KBM-7 (cell line): ENCODE data around the gene HOXC6.
"Not testable (repeated sequence)": the region's sequence is repeated elsewhere in the genome, so short reads cannot be mapped to it uniquely, and the experiment has no call there.

ENCODE experiments used
- DNase-seq: peaks from one replicate; pipeline ENCODE4 v3.0.0-alpha.2; 2015
- in situ Hi-C: fragments of 300-500 bp; cut with MboI; formaldehyde crosslinking; loops from 2 replicates; pipeline ENCODE4 v1.14.3; 2020; ENCODE audit warnings: low sequenced_read_pairs, low pct_unique_long_range_greater_than_20kb, mixed read lengths

HOXC6 gene

DNA sequence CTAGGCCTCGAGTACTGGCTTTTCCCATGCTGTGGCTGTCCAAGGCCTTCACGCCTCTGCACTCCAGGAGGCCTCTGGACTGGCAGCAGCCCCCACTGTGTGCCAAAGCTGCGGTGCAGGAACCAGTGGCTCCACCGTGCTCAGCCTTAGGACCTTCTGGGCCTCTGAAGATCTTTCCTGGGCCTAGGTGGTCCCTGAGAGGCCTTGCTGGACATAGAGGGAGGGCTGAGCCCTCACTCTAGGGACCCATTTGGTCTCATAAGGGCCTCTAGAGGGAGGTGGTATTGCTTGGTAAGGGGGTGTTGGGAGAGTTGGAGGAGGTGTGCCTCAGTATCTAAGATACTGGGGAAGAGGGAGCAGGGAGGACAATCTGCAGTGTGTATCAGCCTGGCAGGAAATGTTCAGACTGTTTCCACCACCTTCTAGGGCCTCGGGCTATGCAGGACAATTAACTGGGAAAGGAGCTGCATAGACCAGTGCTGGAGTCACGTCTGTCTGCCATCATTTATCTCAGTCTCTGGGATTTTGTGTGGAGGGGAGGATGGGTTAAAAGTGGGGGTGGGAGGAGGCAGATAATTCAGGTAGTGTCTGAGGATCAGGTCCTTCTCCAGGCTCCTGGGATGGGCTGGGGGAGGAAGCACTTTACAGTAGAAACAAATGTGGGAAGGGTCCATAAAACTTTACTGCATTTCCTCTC, 7.5 kb downstream of the HOXC6 start:
- DNase-seq: no peak
- in situ Hi-C loops: no loop called here

DNA sequence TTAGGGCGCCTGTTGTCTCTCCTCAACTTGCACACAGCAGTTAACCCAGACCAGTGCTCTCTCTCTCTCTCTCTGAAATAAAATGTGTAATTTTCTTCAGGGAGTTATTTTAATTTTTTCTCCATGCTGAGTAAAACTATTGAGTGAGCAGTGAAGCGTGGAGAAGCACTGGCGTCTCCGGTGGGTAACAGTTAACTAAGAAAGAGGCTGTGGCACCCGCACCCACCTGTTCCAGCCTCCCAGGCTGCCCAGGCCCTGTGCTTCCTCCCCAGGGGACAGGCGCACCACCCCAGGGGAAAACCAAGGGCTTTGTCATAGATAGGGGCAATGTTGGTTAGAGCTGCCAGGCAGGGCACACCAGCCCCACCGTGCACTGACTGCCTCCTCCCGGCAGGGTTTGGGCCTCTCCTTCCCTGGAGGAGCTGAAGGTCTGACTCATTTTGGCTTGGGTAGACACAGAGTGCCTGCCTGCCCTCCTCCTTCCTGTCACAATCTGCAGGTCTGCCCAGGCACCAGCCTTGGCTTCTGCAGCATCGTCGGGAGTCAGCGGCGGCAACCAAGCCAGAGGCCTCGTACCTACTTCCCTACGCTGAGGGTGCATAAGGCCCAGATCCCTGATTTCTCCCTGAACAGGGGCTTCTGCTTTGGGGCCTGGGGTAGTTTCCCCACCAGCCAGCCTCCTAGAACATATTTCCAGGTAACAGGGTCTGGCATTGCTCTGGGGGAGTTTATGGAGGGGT, 8.6 kb downstream of the HOXC6 start:
- in situ Hi-C loops: no loop called here
- DNase-seq: no peak

DNA sequence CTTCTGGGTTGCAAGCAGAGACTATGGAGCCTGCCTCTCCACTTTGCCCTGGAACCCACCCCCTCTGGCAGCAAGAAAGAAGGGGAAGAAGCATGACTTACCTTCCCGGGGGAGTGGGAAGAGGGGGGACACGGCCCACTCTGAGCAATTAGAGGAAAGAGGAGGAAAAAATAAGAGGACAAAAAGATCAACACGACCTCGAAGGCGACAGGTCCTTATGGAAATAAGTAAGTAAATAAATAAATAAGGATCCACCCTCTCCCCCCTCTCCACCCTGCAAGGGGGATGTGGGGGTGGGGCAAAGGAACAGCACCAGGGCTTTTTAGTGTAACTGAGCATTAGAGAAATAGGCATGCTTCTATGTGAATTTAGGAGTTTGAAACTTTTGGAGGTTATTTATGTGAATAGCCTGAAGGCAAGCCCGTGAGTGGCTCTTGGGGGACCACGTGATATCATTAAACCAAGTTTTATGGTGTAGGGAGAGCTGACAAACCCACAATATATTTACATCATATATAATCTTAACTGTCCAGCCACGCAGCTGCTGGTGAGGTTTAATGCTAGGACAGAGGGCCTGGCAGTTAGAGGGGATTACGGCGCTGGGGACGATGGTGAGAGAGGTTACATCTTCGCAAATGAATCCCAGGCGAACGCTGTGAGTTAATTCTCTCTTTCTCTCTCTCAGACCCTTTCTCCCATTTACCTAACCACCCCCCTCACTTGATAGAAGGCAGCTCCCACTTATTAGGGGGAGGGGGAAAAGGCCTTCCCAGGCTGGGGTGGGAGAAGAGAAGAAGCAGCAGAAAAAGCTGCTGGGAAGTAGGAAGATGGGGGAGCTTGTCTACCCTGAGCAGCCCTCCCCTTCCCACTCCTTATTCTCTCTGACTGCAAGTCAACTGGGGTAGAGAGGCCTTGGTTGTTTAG, 9.4 kb downstream of the HOXC6 start:
- no peak for DNase-seq
- in situ Hi-C loops: no loop called here

DNA sequence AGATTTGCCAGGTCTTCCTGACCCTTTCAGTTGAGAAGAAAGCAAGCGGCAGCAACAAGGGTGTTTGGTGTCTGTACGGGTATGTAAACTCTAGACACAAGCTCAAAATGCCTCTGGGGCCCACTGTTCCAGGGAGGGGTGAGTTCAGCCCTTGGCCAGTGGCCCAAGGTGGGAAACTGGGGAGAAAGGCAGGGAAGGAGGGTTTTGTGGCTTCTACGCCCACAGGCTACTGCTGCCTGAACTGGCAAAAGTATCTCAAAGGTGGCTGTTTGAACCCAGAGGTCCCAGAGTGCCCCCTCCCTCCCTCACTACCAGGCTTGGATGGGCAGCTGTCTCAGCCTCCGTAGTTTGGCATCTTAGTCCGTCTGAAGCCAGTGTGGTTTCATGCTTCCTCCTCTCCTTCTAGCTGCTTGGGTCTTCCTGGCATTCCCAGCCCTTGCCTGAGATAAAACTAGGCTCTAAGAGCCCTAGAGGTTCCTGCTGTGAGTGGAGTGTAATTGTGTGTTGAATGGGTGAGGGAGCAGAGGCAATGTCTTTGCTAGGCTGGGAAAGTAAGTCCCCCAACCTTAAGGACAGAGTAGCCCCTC, 10.1 kb downstream of the HOXC6 start:
- in situ Hi-C loops: no loop called here
- no peak for DNase-seq

DNA sequence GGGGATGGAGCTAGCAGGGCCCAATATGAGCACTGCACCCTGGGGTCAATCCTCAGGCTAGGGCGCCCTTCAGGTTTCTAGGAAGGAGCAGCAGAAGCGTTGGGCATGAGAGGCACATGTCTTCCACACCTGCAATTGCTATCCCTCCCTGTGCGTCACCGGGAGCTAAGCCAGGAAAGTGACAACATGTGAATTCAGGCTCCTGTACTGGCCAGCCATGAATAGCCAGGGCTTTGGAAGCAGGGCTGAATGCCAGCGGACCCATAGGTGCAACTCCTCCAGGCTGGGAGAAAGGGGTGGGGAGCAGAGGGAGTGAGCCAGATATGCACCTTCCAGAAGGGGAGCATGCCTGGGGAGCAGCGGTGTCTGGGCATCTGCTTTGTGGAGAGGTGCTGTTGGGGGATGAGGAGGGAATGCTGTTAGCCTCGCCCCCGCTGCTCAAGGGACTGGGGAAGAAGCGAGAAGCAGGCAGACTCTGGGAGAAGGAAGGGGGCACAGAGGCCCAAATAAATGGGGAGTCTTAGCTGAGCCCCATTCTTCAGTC, 10.7 kb downstream of the HOXC6 start:
- no peak for DNase-seq
- in situ Hi-C loops: no loop called here

DNA sequence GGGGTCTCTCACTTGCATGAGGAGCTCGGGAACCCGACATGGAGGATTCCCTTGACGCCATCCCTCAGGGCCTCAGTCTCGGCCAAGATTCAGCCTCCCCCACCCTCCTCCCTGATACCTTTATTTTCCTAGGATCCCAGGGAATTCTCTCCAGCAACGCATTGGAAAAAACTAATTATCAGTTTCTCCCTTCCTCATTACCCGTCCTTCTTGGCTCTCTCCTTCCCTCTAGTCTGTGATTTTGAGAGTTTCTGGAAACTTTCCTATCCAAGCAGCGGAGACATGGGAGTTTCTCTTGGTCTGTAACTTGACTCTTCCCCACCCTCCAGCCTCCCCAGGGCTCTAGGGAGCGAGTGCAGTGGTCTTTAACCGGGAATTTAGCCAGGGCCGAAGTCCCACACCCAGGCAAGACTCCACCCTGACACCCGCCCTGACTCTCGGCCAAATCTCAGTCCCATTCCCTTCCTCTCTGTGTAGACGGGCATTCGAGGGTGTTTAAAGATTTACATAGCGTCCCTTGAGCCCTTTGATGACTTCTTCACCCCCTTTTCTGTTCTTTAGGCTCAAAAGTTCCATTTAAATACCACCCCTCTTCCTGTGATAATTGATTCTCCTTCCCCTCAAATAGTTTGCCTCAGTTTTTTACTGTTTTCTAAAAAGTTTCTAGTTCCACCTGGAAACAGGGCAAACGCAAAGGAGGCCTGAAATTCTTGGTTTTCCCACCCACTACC, 11.3 kb downstream of the HOXC6 start:
- DNase-seq: no peak
- in situ Hi-C loops: no loop called here

DNA sequence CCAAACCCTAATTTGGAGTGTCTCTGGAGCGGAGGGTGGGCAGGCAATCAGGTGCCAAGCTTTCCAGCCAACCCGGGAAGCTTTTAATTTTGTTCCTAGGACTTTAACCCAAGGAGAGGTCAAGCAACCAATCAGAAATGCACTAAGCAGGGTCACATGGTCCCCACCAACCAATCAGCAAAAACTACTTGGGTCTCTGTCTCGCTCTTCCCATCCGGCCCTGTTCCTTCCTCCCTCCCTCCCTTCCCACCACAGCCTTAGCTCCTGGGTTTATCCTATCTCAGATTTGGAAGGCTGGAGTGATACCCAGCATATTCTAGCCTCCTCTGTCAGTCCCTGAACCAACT, 11.9 kb downstream of the HOXC6 start:
- DNase-seq: no peak
- in situ Hi-C loops: no loop called here

DNA sequence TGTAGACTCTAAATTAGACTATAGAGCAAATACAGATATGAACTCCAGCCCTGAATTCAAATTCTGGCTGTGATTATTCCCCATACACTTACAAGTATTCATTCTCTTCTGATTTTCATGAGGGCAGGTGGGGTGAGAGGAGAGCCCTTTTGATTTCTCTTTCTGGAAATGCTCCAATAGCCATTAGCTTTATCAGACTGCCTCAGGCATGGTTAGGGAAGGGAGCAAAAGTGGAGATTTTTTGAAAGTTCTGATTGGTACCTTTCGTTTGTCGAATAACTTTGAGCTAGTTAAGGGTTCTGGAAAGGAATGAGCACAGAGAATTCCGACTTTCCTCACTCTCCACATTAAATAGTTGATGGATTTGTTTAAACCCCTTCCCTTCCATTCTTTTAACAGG, 12.4 kb downstream of the HOXC6 start:
- DNase-seq: no peak
- in situ Hi-C loops: no loop called here

DNA sequence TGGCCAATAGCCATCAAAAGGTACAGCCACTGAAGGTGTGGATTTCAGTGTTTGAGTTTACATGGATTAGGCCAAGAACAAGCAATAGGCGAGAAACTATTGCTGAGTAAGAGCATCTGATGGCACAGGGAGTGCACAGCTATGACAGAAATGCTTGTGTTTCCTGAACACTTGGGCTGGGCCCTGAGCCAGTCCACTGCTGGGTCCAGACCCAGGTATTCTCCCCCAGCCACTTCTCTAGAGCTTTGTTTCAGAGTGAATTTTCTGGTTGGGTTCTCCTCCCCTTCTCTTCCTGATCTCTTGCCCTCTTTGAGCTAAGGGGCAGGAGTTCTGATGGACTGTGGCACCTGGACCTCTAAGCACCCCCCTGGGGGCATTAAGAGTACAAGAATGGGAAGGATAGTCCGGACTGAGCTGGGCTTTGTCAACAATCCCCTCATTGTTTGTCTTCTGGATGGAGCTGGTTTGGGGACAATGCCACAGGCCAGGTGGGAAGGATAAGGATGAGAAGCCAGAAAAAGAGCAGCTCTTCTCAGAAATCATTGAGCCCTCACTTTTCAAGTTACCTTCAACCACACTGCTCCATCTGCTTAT, 13.0 kb downstream of the HOXC6 start:
- DNase-seq: no peak

DNA sequence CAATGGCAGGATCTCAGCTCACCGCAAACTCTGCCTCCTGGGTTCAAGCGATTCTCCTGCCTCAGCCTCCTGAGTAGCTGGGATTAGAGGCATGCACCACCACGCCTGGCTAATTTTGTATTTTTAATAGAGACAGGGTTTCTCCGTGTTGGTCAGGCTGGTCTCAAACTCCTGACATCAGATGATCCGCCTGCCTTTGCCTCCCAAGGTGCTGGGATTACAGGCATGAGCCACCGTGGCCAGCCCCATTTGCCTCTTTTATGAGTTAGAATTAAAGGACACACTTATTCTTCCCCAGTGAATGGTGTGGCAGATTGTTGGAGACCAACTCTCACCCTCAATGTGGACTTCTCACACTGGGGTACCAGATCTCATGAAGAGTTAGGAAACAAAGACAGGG, 13.8 kb downstream of the HOXC6 start:
- DNase-seq, in situ Hi-C loops: not testable (repeated sequence)

More for the DNA sequence above, 13.0 kb downstream of the HOXC6 start:
- in situ Hi-C loops: no loop called here

DNA sequence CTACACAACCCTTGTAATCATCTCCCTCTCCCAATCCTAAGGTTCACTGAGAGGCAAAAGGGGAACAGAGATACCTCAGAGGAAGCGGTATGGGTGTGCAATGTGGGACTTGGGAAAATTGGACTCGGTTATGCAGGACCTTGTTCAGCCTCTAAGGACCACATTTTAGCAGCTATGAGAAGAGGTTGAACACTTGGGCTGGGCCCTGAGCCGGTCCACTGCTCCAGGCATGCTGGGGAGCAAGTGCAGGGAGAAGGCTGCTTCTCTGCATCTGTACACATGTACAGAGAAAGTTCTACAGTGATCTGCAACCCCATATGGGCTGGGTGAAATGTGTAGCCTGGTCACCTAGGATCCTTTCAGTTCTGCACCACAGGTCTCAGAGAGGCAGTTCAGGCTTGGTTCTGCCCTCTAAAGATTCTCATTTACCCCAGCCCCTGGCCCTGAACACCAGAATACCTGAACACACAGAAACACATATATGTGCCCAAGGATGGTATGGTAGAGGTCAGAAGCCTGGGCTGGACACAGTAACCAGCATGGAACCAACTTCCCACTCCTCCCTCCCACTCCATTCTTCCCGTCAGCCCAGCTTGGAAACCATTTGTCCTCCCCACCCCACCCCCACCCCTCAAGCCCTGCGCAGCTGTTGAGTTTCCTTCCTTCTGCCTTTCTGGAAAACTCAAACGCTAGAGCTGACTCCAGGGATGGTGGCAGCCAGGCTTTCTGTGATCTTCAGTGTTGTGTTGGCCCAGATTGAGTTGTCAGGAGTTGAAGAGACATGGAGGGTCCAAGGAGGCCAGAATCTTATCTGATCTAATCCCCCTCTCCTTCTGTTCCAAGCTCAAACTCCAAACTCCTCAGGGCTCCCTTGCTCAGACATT, 15.0 kb downstream of the HOXC6 start:
- in situ Hi-C loops: no loop called here

DNA sequence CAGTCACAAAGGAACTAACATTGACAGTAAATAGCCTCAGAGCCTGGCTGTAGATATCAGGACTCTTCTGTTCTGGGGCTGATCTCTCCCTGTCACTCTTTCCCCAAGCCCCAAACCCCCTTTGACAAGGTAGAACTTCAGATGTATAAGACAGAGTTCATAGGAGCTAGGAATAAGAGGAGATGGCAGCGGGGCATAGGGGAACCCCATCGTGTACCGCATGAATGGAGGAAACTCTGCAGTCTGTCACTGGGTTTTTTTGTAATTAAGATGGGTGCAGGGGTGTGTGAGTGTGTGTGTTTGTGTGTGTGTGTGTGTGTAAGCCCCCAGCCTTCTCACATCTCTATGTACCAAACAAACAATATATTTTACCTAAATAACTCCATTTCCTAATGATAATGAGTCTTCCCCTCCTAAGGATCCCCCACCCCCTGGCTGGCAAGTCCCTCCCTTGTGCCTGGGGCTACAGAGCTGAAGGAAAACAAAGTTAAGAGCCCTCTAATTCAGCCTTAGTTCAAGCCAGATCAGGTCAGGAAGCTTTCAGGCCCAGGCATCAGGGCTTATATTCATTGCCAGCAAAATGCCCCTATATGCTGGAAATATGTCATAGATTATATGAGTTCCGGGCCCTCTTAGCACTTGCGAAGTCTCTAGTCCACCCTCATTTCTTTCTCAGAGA, 16.3 kb downstream of the HOXC6 start:
- in situ Hi-C loops: no loop called here

More for the DNA sequence above, 15.0 kb downstream of the HOXC6 start:
- no peak for DNase-seq

DNA sequence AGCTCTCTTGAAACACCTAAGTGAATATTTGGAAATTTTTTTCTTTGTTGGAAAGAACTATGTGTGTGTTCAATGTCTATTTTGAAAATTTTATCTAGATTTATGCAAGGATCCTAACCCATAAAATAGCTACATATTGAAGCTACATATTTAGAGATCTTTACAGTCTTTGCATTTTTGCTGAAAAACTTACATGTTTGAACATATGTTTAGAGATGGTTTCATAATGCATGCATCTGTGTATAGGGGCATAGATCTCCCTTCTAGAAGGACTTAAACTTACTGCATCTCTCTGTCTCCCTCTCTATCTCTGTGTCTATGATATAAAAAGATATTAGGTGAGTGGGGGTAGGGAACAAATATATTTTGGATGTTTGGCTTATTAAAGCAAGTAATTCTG, 17.2 kb downstream of the HOXC6 start:
- in situ Hi-C loops: no loop called here
- DNase-seq: no peak

More for the DNA sequence above, 16.3 kb downstream of the HOXC6 start:
- no peak for DNase-seq

DNA sequence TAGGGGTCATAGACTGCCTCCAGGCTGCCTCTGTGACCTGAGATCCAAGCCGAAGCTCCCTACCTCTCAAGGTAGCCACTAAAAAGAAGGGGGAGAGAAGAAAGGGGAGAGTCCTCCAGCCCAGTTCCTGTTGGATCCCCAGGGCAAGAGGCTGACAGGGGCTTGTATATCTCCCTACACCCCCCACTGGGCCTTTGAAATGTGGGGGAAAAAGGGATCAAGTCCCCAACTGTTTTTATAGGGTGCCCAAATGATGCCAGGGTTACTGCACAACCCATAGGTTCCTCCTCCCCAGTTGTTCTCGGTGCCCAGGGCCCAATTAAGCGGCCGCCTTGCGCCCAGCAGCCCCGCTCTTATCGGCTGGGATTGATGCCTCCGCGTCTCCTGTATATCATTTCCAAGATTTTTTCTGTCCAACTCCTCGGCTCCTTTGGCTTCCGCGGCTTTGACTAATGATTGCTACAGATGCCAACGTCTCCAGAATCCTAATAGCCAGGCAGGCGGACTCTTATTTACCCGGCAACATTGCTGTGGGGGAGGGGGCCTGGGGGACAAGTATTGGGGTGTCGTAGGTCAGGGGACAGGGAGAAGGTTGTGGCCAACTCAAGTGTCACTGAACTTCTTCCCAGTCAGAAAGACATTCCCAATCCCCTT, 17.8 kb downstream of the HOXC6 start:
- in situ Hi-C loops: no loop called here
- no peak for DNase-seq

DNA sequence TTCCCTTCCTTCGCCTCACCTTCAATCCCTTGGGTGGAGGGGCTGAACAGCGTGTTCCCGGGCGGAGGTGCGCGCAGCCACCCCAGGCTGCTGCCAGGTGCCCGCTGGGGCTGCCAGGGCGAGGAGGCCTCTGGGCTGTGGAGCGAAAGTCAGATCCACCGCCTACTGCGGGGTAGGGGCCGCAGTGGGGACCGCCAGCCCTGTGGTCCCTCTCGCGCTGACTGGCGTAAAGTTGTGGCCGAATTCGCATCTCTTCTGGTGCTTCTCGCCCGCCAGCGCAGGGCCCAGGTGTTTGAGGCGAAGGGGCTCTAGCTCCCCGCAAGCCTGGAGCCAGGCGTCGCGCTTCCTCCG, 18.5 kb downstream of the HOXC6 start:
- in situ Hi-C loops: no loop called here
- no peak for DNase-seq

DNA sequence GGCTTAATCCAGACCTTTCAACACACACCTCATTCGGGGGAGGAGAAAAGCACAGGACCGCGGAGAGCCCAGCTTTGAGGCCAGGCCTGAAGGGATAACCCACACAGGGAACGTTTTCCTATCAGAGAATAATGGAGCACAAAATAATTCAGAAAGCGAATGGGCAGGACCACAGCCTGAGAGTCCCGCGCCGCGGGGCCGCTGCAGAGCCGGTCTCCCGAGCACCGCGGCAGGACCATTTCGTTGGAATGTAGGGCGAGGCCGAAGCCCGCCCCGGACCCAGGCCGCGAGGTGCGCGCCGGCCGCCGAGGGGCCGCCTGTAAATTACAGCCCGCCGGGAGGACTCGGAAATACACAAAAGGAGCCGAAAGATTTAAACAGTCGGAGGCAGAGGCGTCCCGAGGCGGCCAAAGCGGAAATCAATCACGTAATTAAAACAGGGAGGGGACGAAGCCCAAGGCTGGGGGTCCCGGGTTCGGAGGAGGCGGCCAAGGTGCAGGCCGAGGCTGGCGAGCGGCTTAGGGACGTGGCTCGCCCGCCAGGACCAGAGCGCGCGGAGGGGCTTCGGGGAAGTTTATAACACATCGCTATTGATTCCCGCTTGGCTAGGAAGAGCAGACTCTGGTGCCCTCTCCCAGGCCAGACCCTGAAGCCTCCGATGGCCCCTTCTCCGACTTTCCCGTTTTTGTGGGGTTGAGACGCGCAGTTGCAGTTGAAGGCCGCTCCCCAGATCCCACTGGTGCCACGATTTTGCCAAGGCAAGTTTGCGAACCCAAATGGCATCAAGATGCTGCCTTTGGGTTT, 19.1 kb downstream of the HOXC6 start:
- no peak for DNase-seq
- in situ Hi-C loops: no loop called here
